GM21825 (cell line): ENCODE measurements around the gene NDUFB5.

Experiments used
- ATAC-seq: cut with Tn5 transposase; IDR thresholded peaks from one replicate; pipeline ENCODE4 v1.9.1; 2021; ENCODE audit warnings: mild to moderate bottlenecking, moderate library complexity; ENCODE audit not compliant: unreplicated experiment

The NDUFB5 gene

DNA sequence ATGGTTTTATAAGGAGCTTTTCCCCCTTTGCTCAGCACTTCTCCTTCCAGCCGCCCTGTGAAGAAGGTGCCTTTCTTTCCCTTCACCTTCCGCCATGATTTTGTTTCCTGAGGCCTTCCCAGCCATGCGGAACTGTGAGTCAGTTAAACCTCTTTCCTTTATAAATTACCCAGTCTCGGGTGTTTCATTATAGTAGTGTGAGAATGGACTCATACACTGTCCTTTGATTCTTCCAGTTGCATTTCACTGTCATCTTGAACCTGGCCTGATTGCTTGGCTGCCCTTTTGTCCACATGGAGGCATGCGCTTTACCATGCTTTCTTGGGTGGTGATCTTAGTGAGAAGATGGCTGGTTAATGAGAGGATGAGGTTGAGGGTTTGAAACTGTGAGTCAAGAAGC is 71.5 kb downstream of the NDUFB5 start:
- ATAC-seq = no peak
